Ovary (tissue), 3 donors: ENCODE measurements around the gene REV1.

Source experiments
- CTCF ChIP-seq, 3 donors: fragments of 450-650 bp in 2 of 3; fragments of 200-600 bp in 1 of 3; IDR thresholded peaks; one replicate each; pipeline versions ENCODE4 v1.5.1 to v1.8.0; 2016 to 2022; ENCODE audit warnings: antibody characterized with exemption in 3 of 3, mild to moderate bottlenecking in 1 of 3
- POLR2A ChIP-seq: fragments of 450-650 bp; IDR thresholded peaks from one replicate; pipeline ENCODE4 v1.6.1; 2017; ENCODE audit warnings: antibody characterized with exemption, mild to moderate bottlenecking, moderate library complexity
- donor health status: DM: no; HTN: no; CAD: no.

- TF ChIP-seq CTCF (IDR thresholded peaks at IDR 0.05), result no peak
- no peak for TF ChIP-seq POLR2A
Observed at GRCh38 chr2:99404039-99404796, 85.6 kb downstream of the REV1 start.
